AML-193 (cell line): ENCODE data around the gene NWD2.

Experiments
- DNase-seq, 2 experiments: peaks; one replicate each; lab custom pipeline; 2025; lab: John Stamatoyannopoulos, UW

NWD2 gene

DNA sequence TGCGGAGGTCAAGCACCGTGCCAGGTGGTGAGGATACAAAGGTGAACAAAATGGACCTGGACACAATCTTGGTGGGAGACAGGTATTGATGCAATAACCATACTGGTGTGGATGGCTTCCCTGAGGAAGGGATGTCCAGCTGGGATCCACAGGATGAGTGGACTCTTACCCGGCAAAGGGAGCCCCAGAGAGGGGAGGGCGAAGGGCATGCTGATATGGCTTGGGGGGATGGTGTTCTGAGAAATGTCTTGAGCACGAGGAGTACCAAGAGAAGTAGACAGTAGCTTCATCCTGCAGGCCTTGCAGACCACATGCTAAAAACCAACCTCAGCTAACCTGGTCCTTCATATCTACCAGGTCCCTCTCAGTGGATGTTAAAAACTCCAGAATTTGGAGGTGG is 220.8 kb downstream of the NWD2 start:
- no peak for DNase-seq

DNA sequence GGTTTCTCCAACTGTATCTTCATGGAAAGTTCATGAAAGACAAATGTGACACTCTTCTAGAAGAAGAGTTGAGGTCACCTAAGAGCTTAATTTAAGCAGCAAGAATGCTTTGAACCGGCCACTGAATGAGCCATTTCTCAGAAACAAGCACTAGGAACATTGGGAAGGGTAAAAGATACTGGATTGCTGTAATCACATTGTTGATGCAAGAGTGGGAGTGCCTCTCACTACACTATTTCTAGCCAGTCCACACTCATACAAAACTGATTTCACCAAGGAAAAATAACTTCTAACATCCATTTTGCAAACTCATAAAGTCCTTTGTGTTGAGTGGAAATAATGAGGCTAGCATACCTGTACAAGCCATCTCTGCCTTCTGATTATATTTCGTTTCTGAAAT is 221.3 kb downstream of the NWD2 start:
- no peak for DNase-seq

DNA sequence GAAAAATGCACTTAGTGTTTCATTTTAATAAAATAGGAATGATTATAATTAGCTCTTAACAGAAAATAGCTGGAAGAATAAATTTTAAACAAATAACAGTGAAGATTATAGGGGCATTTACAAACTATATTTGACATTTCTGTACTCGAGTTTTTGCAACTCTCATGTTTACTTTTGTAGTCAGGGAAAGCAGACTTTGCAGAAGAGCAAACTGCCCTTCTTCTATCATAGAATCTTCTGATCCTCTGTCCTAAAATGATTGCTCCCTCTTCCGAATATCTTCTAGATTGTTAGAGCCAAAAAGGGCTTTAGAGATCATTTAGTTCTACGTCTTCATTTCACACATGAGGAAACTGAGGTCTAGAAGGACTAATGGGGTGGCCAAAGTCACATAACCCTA is 222.7 kb downstream of the NWD2 start:
- no peak for DNase-seq

DNA sequence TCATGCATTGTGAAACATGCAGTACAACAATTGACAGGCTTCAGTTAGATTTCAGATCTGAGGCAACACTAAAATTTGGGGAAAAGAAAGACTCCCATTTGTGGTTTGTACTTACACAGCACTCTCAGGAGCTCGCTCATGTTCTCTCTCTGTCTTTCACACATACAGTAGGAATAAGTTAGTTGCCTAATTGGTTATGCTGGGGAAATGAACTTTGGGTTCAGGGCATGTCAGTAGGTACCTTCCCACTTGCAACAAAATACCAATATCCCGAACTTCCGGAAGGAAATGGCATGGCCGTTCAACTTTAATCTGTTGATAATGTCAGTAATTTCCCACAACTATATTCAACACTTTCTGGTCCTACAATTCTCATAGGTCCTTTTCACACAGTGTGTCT is 223.3 kb downstream of the NWD2 start:
- DNase-seq, result peak; percentile 7 to 15

DNA sequence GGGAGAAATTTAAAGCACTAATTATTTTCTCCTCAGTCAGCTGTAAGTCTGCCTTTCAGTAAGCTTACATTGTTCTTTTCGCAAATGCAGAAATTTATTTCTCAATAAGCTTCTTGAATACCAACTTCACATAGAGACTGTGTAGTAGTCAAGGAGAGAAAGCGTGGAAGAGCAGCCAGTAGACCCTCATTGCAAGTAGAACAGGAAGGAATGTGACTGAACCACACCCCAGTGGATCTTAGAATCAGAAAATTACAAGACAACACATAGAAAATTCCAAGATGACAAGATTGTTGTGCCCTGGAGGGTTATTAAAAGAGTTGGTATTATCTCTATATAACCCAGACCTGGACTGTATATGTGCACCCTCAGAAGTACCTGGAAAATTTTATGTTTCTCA is 224.7 kb downstream of the NWD2 start:
- DNase-seq, result no peak

DNA sequence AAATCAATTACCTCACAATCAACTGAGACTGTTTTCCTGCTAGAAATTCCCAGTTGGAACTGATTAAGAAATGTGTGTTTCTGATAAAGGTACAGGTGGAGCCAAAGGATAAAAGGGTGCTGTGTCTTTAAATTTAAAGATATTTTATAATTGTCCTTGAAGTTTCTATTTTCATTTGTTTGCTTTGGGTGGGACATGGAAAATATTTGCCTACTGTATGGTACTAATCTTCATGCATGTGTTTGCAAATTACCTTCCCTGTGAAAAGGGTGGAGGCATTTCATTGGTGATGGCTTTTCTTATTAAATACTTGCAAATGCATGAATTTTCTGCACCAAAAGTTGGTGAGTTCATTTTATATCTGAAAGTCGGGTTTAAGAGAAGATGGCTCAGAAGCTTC is 225.7 kb downstream of the NWD2 start:
- DNase-seq, result no peak

DNA sequence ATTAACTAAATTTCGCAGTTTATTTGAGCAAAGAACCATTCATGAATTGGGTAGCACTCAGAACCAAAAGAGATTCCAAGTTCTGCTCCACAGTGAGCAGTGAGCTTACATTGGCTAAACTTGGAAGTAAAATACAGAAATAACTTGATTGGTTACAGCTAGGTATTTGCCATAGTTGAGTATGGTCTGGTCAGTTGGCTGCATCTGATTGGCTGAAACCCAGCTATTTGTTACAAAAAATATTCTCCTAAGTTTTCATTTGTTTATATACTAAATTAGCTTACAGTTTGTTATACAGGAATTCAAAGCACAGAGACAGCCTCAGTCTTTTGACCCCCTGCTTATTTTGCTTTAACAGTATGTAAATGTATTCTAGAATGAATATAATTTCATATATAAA is 226.6 kb downstream of the NWD2 start:
- no peak for DNase-seq

DNA sequence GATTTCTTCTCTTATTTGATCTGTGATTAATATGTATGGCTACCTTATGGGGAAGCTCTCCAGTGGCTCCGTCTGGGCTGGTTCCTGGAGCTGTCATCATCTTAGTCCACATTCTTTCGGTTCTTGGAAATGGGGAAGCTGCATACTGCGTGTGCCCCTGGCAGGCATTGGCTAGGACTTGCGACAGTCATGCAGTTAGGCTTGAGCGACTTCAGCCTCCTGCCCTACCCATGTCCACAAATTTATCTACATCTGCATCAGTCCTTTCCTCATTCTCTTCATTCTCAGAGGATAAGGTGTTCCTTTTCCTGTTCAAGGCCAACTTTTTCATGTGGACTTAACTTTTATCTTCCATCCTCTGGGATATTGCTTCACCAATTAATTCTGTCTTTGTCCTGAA is 227.4 kb downstream of the NWD2 start:
- DNase-seq, result peak; percentile 65 to 79

DNA sequence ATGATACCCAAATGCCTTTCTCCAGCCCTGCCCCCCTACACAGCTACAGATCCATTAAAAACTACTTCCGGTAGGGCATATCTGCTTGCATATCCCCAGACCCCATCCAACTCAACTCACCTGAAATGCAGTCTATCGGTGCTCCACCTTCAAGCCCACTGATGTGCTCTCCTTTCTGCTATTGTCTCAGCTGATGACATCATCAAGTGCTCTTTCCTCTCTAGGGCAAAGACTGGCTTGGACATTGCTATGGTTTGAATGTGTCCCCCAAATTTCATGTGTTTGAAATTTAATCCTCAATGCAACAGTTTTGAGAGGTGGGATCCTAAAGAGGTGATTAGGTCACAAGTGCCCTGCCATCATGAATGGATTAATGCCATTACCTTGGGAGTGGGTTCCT is 229.3 kb downstream of the NWD2 start:
- DNase-seq, result no peak

DNA sequence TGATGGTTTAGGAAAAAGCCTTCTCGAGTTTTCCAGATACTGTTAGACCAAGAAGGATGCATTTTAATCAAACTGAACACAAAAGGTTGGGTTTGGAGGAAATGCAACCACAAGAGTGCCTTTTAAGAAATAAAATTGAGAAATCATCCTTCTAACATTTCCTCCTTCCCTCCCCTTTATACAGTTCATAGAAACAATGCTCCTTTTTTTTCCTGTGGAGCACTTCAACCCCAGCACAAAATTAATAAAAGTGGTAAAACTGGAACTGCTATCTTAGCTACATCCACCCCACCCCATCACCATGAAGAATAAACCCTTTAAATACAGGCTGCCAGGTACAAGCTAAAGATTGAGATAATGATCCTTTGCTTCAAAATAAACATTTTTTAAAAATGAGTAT is 230.5 kb downstream of the NWD2 start:
- DNase-seq, result peak; percentile 34 to 64

DNA sequence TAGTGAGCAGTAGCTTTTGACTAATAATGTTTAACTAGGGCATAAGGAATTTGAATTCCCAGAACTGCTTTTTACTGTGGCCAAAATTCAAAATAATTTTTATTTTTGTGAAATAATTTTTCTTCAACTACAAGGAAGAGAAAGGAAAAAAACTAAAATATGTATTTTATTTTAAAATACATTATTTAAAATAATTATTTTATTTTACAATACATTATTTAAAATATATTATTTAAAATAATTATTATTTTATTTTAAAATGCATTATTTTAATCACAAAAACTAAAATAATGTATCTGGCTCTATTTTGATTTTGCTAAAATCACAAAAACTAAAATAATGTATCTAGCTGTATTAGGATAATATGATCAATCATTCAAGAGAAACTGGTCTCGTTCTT is 231.2 kb downstream of the NWD2 start:
- DNase-seq, result no peak

DNA sequence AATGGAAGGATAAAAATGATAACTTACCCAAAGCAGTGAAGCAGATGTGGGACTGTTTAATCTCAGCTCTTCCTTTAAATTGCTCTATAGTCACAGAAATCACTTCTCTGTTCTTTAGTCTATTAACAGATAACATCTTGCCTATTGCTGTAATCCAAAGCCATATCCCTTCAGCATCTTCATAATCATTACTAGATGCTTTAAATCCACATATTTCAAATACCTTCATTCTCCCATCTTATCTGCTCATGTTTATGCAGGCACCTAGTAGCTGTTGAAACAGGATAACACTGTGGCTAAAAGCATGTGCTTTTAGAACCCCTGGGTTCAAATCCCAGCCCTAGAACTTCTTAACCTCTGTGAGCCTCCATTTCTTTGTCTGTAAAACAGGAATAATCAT is 231.7 kb downstream of the NWD2 start:
- no peak for DNase-seq

DNA sequence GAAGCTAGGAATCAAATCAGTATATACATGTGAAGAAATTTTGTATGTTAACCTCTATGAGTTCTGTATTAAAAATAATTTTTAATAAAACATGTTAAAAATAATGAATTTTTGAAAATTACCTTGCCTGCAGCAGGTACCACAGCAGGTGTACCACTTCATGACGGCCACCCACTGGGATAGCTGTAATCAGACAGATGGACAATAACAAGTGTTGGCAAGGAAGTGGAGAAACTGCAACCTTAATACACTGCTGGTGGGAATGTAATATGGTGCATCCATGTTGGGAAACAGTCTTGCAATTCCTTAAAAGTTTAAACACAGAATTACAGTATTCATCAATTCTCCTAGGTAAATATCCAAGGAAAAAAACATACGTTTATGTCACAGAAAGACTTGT is 232.1 kb downstream of the NWD2 start:
- no peak for DNase-seq

DNA sequence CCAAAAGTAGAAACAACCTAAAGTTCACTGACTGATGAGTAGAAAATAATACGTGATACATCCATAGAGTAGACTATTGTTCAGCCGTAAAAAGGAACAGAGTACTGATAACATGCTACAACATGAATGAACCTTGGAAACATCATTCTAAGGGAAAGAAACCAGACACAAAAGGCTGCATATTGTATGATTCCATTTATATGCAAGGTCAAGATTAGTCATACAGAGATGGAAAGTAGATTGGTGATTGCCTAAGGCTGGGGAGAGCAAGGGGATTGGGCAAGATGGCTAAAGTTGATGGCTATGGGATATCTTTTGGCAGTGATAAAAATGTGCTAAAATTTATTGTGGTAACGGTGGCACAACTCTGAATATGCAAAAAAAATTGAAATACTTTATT is 232.6 kb downstream of the NWD2 start:
- peak in 1 of 2 experiments; percentile 5 for DNase-seq

DNA sequence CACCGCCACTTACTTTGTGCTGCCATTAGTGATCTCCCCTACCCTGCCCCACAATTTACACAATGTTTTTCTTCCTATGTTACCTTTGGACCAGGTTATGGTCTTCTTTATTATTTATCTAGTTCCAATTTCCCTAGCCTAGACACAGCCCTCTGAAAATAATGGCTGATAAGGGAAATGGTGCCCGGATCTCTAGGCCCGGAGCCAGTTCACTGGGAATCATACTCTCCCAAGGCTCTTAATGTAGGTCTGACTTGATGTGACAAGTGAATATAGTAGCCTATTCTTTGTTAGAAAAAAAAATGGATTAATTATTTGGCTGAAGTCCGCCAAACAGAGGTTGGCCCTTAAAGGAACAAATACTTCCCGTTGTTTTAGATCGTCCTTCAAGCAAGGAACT is 233.6 kb downstream of the NWD2 start:
- DNase-seq, result no peak

DNA sequence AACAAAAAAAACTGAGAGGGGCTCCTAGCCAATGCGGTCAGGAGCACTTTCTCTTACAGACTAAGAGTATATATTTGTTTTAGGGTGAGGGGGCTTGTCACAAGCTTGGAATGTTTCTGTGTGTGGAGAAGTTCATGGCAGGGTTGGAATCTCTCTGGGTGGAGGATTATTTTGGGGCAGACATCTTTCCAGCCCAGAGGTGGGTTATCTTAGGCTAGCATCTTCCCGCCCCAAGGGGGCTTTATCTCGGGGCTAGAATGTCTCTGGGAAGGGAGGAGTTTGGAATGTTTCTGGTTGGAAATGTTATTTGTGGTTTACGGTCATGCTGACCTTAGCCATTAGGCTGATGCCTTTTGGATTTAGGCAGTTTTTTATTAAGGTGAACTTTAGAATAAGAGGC is 236.0 kb downstream of the NWD2 start:
- no peak for DNase-seq

DNA sequence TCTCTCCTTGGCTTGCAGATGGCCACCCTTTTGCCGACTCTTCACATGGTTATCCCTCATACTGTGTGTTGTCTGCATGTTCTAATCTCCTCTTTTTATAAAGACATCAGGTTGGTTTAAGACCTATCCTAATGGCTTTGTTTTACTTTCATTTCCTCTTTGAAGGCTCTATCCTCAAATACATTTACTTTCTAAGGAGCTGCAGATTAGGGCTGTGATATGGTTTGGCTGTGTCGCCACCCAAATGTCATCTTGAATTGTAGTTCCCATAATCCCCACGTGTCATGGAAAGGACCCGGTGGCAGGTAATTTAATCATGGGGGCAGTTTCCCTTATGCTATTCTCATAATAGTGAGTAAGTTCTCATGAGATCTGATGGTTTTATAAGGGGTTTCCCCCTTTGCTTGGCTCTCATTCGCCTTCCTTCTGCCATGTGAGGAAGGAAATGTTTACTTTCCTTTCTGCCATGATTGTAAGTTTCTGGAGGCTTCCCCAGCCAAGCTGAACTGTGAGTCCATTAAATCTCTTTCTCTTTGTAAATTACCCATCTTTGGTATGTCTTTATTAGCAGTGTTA is 237.1 kb downstream of the NWD2 start:
- no peak for DNase-seq

DNA sequence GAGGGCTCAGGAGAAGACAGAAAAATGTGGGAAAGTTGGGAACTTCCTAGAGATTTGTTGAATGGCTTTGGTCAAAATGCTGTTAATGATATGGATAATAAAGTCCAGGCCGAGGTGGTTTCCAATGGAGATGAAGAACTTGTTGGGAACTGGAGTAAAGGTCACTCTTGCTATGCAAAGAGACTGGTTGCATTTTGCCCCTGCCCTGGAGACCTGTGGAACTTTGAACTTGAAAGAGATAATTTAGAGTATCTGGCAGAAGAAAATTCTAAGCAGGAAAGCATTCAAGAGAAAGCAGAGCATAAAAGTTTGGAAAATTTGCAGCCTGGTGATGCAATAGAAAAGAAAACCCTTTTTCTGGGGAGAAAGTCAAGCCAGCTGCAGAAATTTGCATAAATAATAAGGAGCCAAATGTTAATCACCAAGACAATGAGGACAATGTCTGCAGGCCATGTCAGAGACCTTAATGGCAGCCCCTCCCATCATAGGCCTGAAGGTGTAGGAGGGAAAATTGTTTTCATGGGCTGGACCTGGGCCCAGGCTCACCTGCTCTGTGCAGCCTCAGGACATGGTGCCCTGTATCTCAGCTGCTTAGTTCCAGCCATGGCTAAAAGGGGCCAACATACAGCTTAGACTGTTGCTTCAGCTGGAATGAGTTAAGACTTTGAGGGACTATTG is 237.8 kb downstream of the NWD2 start:
- DNase-seq, result no peak

DNA sequence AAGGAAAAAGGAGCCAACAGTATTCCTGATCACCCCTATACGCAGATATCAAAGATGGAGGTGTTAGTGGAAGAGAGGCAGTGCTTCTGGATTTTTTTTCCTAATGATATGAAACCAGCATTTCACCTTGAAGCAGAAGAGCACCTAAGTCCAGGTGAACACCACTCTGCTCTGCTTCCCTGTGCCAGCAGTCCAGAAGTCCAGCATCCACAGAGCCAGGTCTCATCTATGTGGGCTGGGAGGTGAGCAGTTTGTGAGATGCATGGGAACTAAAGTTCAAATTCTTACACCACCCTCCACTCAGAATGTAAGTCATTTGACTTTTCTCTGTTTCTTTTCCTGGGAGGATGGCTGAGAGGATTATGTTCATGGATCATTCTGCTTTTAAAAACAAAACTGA is 239.1 kb downstream of the NWD2 start:
- no peak for DNase-seq

DNA sequence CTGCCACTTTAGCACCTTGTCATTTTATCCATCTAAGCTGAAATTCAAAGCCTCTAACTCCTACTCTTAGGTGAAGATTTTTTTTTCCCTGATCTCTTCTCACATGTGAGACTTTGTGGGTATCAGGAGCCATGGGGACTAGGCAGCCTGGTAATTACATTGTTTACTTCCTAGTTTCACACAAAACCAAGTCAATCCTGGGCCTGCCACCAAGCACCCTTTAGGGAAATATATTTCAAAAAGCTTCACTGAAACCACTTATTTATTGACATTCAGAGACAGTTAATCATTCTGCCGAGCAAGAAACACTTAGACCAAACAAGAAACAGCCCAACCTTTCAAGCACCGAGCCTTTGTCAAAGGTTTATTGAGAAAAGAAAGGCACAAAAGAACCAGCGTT is 241.6 kb downstream of the NWD2 start:
- DNase-seq, result no peak

DNA sequence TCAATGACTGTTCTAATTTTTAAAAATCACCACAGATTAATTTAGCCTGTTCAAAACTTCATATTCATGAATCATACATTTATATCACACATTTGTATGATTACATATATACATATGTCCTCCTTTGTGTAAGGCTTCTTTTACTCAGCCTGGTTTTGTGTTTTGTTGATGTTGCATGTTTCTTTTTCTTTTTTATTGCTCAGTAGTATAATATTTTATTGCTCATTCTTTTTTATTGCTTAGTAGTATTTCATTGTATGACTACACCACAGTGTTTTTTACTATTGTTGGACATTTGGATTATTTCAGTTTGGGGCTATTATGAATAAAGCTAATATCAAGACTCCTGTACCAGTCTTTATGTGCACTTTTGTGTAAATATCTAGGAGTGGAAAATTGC is 243.1 kb downstream of the NWD2 start:
- DNase-seq, result no peak

DNA sequence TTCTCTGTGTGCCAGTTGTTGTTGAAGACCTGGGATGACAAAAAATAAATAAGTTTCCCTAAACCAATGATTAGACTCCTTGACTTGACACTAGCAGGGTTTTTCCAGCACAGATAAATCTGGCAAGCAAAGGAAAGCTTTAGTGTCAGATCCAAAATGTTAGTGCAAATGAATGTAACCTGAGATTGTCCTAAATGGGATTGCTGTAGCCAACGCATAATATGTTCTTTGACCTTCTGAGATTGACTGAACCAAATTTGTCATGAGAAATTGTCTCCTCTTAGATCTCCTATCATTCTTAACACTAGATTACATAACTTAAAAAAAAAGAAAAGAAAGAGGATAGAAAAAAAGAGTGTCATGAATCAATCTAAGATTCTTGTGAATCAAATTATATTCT is 245.2 kb downstream of the NWD2 start:
- no peak for DNase-seq

DNA sequence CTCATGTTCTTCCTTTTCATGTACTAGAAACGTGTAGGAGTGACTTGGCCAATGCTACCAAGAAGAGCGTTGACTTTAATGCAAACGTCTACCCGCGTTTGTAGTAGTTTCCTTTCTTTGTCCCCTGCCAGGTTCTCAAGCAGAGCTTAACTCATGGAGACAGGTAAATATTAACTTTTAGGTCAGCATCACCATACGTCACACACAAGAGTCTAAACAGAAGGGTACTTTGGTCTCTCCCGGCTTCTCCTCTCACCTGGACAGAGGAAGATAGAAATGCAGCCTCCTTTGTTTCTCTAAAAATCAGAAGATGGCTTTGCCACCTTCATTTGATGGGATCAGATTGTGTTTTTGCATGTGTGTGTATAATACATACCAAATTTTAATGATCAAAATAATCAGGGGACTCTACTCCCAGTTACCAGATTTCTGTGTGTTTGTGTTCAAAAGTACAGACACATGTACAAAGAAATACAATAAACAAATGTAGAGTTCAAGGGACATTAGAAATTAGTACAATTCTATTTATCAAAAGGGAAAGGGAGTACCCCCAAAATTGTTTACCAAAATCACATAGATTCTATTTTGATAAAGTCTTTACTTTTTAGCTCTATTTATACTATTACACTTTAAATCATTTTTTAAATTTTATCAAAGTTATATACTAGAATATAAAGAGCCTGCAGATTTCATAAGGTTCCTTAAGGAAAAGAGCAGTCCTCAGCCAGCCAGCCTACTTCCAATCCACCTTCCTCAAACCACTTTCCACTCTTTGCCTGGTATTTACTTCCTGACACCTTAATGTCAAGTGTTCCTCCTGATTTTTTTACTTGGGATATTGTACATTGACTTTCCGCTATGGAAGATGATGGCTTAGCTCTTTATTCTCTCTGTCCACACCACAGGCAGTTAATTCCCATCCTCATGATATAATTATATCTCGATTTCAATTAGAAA is 246.1 kb downstream of the NWD2 start:
- no peak for DNase-seq
